ENCODE measurements around the gene RASSF3. TPM values are rescaled to one million over a fixed set of nuclear protein-coding genes. Genes with fewer than 3 reads are reported as not detected.

The RASSF3 gene
- total and polyA plus RNA-seq, 5 donors from 2014 or later: 5.5 to 158 (median 10.5) TPM

- ATAC-seq (ENCODE audit: low read depth in 2 of 2) (no peak), DNase-seq (peak in 1 of 3 donors; percentile 40)
- no peaks in the 10 kb centered on the region for H3K9me3 Mint-ChIP-seq
- peaks cover 100% of the 10 kb centered on the region for H3K4me1 ChIP-seq (ENCODE audit: control insufficient read depth, insufficient read depth, low read length, poor library complexity, severe bottlenecking)
- H3K4me3 ChIP-seq (ENCODE audit: low read depth, low read length): peak overlapping the region; percentile 38
- peaks cover 44 to 93% (median 71%) of the 10 kb centered on the region in 4 donors for H3K4me1 Mint-ChIP-seq
- H3K27me3 ChIP-seq (ENCODE audit: control insufficient read depth, insufficient read depth, low read length): no peaks in the 10 kb centered on the region
- H3K27ac ChIP-seq (ENCODE audit: insufficient read depth, low read length, poor library complexity, severe bottlenecking): peak overlapping the region; percentile 92
- no peaks in the 10 kb centered on the region for H3K27me3 Mint-ChIP-seq
- peaks cover 15% of the 10 kb centered on the region for H3K36me3 Mint-ChIP-seq
- H3K4me3 Mint-ChIP-seq: peak overlapping the region; percentile 80 to 89 (median 84)
- H3K27ac Mint-ChIP-seq: peak overlapping the region; percentile 97 to 98 (median 98)
- peaks cover under 1% of the 10 kb centered on the region for H3K36me3 ChIP-seq (ENCODE audit: control insufficient read depth, insufficient read depth, low read length)
- no peaks in the 10 kb centered on the region for H3K9me3 ChIP-seq (ENCODE audit: control insufficient read depth in 2 of 2, low read length in 2 of 2)
Measured at GRCh38 chr12:64672925-64673409, 62.7 kb downstream of the RASSF3 start.

- peaks cover 2% of the 10 kb centered on the region for H3K36me3 ChIP-seq (ENCODE audit: control insufficient read depth, insufficient read depth, low read length)
- no peak for DNase-seq
- Mint-ChIP-seq H3K27me3 (no peaks in the 10 kb centered on the region), H3K27ac (peak overlapping the region; percentile 97 to 98 (median 98)), H3K36me3 (peaks cover 15% of the 10 kb centered on the region), H3K4me3 (peak overlapping the region; percentile 80 to 89 (median 84)), H3K9me3 (no peaks in the 10 kb centered on the region), H3K4me1 (peaks cover 44 to 93% (median 70%) of the 10 kb centered on the region in 4 donors)
- peak overlapping the region; percentile 92 for H3K27ac ChIP-seq (ENCODE audit: insufficient read depth, low read length, poor library complexity, severe bottlenecking)
- H3K27me3 ChIP-seq (ENCODE audit: control insufficient read depth, insufficient read depth, low read length): no peaks in the 10 kb centered on the region
- peaks cover 100% of the 10 kb centered on the region for H3K4me1 ChIP-seq (ENCODE audit: control insufficient read depth, insufficient read depth, low read length, poor library complexity, severe bottlenecking)
- no peak for ATAC-seq (ENCODE audit: low read depth in 2 of 2)
- H3K9me3 ChIP-seq (ENCODE audit: control insufficient read depth in 2 of 2, low read length in 2 of 2): no peaks in the 10 kb centered on the region
- H3K4me3 ChIP-seq (ENCODE audit: low read depth, low read length): peak overlapping the region; percentile 38
Measured at GRCh38 chr12:64673490-64674169, 63.3 kb downstream of the RASSF3 start.

DNA sequence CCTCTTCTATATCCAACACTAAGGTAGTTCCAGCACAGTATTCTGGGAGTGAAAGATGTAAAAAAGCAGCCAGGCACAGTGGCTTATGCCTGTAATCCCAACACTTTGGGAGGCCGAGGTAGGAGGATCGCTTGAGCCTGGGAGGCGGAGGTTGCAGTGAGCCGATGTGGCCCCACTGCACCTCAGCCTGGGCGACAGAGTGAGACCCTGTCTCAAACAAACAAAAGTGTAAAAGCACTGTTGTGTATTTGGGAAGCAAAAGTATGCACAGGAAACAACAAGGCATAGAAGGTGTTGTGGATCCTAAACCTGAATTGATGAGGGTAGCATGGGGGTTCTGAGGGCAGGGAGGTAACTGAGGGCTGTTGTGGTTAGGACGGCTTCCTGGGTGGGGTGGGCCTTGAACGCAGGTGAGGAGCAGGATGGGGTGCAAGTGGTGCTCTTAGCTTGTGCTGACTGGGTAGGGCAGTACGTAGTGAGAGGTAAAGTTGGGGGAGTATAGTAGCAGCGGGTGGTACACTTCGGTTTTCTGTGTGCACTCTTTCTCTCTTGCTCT lies 64.2 kb downstream of the RASSF3 start:
- H3K27ac ChIP-seq (ENCODE audit: insufficient read depth, low read length, poor library complexity, severe bottlenecking): peak overlapping the region; percentile 92
- Mint-ChIP-seq H3K4me1 (peaks cover 38 to 93% (median 64%) of the 10 kb centered on the region in 4 donors), H3K9me3 (no peaks in the 10 kb centered on the region), H3K27me3 (no peaks in the 10 kb centered on the region), H3K27ac (peak overlapping the region; percentile 97 to 98 (median 98)), H3K36me3 (peaks cover 12% of the 10 kb centered on the region), H3K4me3 (peak overlapping the region; percentile 49 to 89 (median 84))
- H3K4me1 ChIP-seq (ENCODE audit: control insufficient read depth, insufficient read depth, low read length, poor library complexity, severe bottlenecking): peaks cover 100% of the 10 kb centered on the region
- DNase-seq (peak; percentile 59 to 95 (median 87)), ATAC-seq (ENCODE audit: low read depth in 2 of 2) (peak; percentile 80 to 84)
- H3K4me3 ChIP-seq (ENCODE audit: low read depth, low read length): peak overlapping the region; percentile 38
- H3K9me3 ChIP-seq (ENCODE audit: control insufficient read depth in 2 of 2, low read length in 2 of 2): no peaks in the 10 kb centered on the region
- H3K36me3 ChIP-seq (ENCODE audit: control insufficient read depth, insufficient read depth, low read length): peaks cover 2% of the 10 kb centered on the region
- H3K27me3 ChIP-seq (ENCODE audit: control insufficient read depth, insufficient read depth, low read length): no peaks in the 10 kb centered on the region

DNA sequence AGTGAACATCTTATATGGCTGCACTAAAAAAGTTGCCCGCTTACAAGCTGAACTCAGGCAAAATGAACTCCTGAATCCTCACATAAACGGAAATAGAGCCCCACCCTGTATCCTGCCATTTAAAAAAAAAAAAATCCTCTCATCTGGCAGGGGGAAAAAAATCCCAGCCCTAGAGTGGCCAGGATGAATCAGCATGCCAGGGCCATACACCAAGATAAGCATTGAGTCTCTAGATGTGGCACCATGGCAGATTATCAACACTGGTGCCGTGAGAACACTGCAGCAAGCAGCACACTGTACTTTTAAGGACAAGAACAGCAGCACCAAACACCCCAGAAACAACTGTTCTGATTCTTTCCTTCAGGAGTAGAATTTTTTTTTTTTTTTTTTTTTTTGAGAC lies 65.5 kb downstream of the RASSF3 start:
- Histone ChIP-seq H3K4me3 (ENCODE audit: low read depth, low read length) (peak overlapping the region; percentile 38), H3K27me3 (ENCODE audit: control insufficient read depth, insufficient read depth, low read length) (no peaks in the 10 kb centered on the region), H3K36me3 (ENCODE audit: control insufficient read depth, insufficient read depth, low read length) (peaks cover 2% of the 10 kb centered on the region), H3K4me1 (ENCODE audit: control insufficient read depth, insufficient read depth, low read length, poor library complexity, severe bottlenecking) (peaks cover 100% of the 10 kb centered on the region), H3K27ac (ENCODE audit: insufficient read depth, low read length, poor library complexity, severe bottlenecking) (peak overlapping the region; percentile 92), H3K9me3 (ENCODE audit: control insufficient read depth in 2 of 2, low read length in 2 of 2) (no peaks in the 10 kb centered on the region)
- Mint-ChIP-seq H3K27me3 (no peaks in the 10 kb centered on the region), H3K9me3 (no peaks in the 10 kb centered on the region), H3K4me3 (peak overlapping the region; percentile 17 to 80 (median 76)), H3K27ac (peak overlapping the region; percentile 97 to 100 (median 99)), H3K4me1 (peaks cover 32 to 94% (median 63%) of the 10 kb centered on the region in 4 donors), H3K36me3 (peaks cover 12% of the 10 kb centered on the region)
- ATAC-seq (ENCODE audit: low read depth in 2 of 2): no peak
- no peak for DNase-seq

- peak overlapping the region; percentile 97 to 100 (median 99) for H3K27ac Mint-ChIP-seq
- Histone ChIP-seq H3K36me3 (ENCODE audit: control insufficient read depth, insufficient read depth, low read length) (peaks cover 2% of the 10 kb centered on the region), H3K9me3 (ENCODE audit: control insufficient read depth in 2 of 2, low read length in 2 of 2) (no peaks in the 10 kb centered on the region), H3K27me3 (ENCODE audit: control insufficient read depth, insufficient read depth, low read length) (no peaks in the 10 kb centered on the region), H3K4me1 (ENCODE audit: control insufficient read depth, insufficient read depth, low read length, poor library complexity, severe bottlenecking) (peaks cover 100% of the 10 kb centered on the region), H3K27ac (ENCODE audit: insufficient read depth, low read length, poor library complexity, severe bottlenecking) (peak overlapping the region; percentile 92), H3K4me3 (ENCODE audit: low read depth, low read length) (peak overlapping the region; percentile 64)
- ATAC-seq (ENCODE audit: low read depth in 2 of 2): no peak
- peak overlapping the region; percentile 60 to 75 (median 75) for H3K4me3 Mint-ChIP-seq
- H3K9me3 Mint-ChIP-seq: no peaks in the 10 kb centered on the region
- peaks cover 22% of the 10 kb centered on the region for H3K36me3 Mint-ChIP-seq
- no peaks in the 10 kb centered on the region for H3K27me3 Mint-ChIP-seq
- DNase-seq: no peak
- H3K4me1 Mint-ChIP-seq: peaks cover 37 to 97% (median 66%) of the 10 kb centered on the region in 4 donors
Measured at GRCh38 chr12:64678248-64678647, 68.0 kb downstream of the RASSF3 start.

DNA sequence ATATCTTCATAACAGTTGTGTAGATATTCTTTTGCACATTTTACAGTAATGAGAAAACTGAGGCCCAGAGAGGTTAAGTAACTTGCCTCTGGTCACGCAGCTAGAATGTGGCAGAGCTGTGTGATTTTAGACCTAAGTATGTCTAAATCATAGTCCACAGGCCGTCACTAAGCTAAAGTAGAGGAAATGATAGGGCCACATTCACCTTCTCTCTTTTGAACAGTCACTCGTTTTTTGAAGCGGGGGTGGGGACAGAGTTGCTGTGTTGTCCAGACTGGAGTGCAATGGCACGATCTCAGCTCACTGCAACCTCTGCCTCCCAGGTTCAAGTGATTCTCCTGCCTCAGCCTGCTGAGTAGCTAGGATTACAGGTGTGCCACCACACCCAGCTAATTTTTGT lies 68.5 kb downstream of the RASSF3 start:
- Histone ChIP-seq H3K27me3 (ENCODE audit: control insufficient read depth, insufficient read depth, low read length) (no peaks in the 10 kb centered on the region), H3K4me1 (ENCODE audit: control insufficient read depth, insufficient read depth, low read length, poor library complexity, severe bottlenecking) (peaks cover 100% of the 10 kb centered on the region), H3K36me3 (ENCODE audit: control insufficient read depth, insufficient read depth, low read length) (peaks cover 2% of the 10 kb centered on the region), H3K4me3 (ENCODE audit: low read depth, low read length) (peak overlapping the region; percentile 64), H3K27ac (ENCODE audit: insufficient read depth, low read length, poor library complexity, severe bottlenecking) (peak overlapping the region; percentile 92), H3K9me3 (ENCODE audit: control insufficient read depth in 2 of 2, low read length in 2 of 2) (no peaks in the 10 kb centered on the region)
- Mint-ChIP-seq H3K4me1 (peaks cover 38 to 97% (median 66%) of the 10 kb centered on the region in 4 donors), H3K9me3 (peaks cover 0 to 2% (median 0%) of the 10 kb centered on the region in 7 donors), H3K36me3 (peaks cover 26% of the 10 kb centered on the region), H3K4me3 (peak overlapping the region; percentile 67 to 79 (median 75)), H3K27ac (peak overlapping the region; percentile 97 to 100 (median 99)), H3K27me3 (no peaks in the 10 kb centered on the region)
- ATAC-seq (ENCODE audit: low read depth in 2 of 2) (no peak), DNase-seq (peak in 1 of 3 donors; percentile 72)

GRCh38 chr12:64679487-64680001 lies 69.2 kb downstream of the RASSF3 start:
- H3K36me3 Mint-ChIP-seq: peaks cover 29% of the 10 kb centered on the region
- Histone ChIP-seq H3K4me1 (ENCODE audit: control insufficient read depth, insufficient read depth, low read length, poor library complexity, severe bottlenecking) (peaks cover 100% of the 10 kb centered on the region), H3K4me3 (ENCODE audit: low read depth, low read length) (peak overlapping the region; percentile 68), H3K27me3 (ENCODE audit: control insufficient read depth, insufficient read depth, low read length) (no peaks in the 10 kb centered on the region), H3K9me3 (ENCODE audit: control insufficient read depth in 2 of 2, low read length in 2 of 2) (no peaks in the 10 kb centered on the region), H3K36me3 (ENCODE audit: control insufficient read depth, insufficient read depth, low read length) (peaks cover 2% of the 10 kb centered on the region), H3K27ac (ENCODE audit: insufficient read depth, low read length, poor library complexity, severe bottlenecking) (peak overlapping the region; percentile 92)
- peak overlapping the region; percentile 67 to 83 (median 77) for H3K4me3 Mint-ChIP-seq
- no peaks in the 10 kb centered on the region for H3K27me3 Mint-ChIP-seq
- H3K4me1 Mint-ChIP-seq: peaks cover 38 to 97% (median 64%) of the 10 kb centered on the region in 4 donors
- DNase-seq (peak; percentile 57 to 92 (median 80)), ATAC-seq (ENCODE audit: low read depth in 2 of 2) (peak; percentile 67 to 68)
- peak overlapping the region; percentile 97 to 100 (median 99) for H3K27ac Mint-ChIP-seq
- peaks cover 0 to 2% (median 0%) of the 10 kb centered on the region in 7 donors for H3K9me3 Mint-ChIP-seq
